ENCODE results near the gene YWHAE. TPM values are rescaled to one million over a fixed set of nuclear protein-coding genes. Genes with fewer than 3 reads are reported as not detected.

The YWHAE gene
- total and polyA plus RNA-seq, 2 experiments from 2014 or later, result 339 to 566 TPM

GRCh38 chr17:1329745-1330343 lies 70.2 kb downstream of the YWHAE start:
- Histone ChIP-seq H3K27me3 (no peaks in the 10 kb centered on the region), H3K36me3 (replicated peaks; ENCODE audit: insufficient read depth, low read depth) (no peaks in the 10 kb centered on the region), H3K79me2 (no peaks in the 10 kb centered on the region), H3K27ac (no peak overlapping the region), H4K20me1 (ENCODE audit: insufficient read depth, poor library complexity, severe bottlenecking) (no peaks in the 10 kb centered on the region), H3K4me2 (no peak overlapping the region), H2AFZ (no peak overlapping the region), H3K9me2 (replicated peaks; ENCODE audit: insufficient read depth) (no peaks in the 10 kb centered on the region), H3K4me1 (ENCODE audit: insufficient read depth) (no peaks in the 10 kb centered on the region), H3K9me3 (ENCODE audit: low read depth) (no peaks in the 10 kb centered on the region), H3K4me3 (no peak overlapping the region)
- DNase-seq (ENCODE audit: low spot score), result no peak
- TF ChIP-seq EZH2phosphoT487 (IDR thresholded peaks at IDR 0.05; ENCODE audit: low read depth, severe bottlenecking, unreplicated experiment), result no peak
- no peak for TF ChIP-seq EZH2 (IDR thresholded peaks at IDR 0.05; ENCODE audit: borderline replicate concordance)
- TF ChIP-seq, protein P1, sequence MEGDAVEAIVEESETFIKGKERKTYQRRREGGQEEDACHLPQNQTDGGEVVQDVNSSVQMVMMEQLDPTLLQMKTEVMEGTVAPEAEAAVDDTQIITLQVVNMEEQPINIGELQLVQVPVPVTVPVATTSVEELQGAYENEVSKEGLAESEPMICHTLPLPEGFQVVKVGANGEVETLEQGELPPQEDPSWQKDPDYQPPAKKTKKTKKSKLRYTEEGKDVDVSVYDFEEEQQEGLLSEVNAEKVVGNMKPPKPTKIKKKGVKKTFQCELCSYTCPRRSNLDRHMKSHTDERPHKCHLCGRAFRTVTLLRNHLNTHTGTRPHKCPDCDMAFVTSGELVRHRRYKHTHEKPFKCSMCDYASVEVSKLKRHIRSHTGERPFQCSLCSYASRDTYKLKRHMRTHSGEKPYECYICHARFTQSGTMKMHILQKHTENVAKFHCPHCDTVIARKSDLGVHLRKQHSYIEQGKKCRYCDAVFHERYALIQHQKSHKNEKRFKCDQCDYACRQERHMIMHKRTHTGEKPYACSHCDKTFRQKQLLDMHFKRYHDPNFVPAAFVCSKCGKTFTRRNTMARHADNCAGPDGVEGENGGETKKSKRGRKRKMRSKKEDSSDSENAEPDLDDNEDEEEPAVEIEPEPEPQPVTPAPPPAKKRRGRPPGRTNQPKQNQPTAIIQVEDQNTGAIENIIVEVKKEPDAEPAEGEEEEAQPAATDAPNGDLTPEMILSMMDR (IDR thresholded peaks at IDR 0.05; ENCODE audit: poor library complexity), result no peak
- 87% methylated on average over 12 of the region's 12 CpGs for WGBS (ENCODE audit: low lambda C conversion rate, missing lambda C conversion rate)

- Histone ChIP-seq H3K27me3 (no peaks in the 10 kb centered on the region), H4K20me1 (ENCODE audit: insufficient read depth, poor library complexity, severe bottlenecking) (no peaks in the 10 kb centered on the region), H3K4me2 (no peak overlapping the region), H2AFZ (no peak overlapping the region), H3K36me3 (replicated peaks; ENCODE audit: insufficient read depth, low read depth) (no peaks in the 10 kb centered on the region), H3K4me1 (ENCODE audit: insufficient read depth) (no peaks in the 10 kb centered on the region), H3K9me3 (ENCODE audit: low read depth) (no peaks in the 10 kb centered on the region), H3K9me2 (replicated peaks; ENCODE audit: insufficient read depth) (no peaks in the 10 kb centered on the region), H3K27ac (no peak overlapping the region), H3K79me2 (no peaks in the 10 kb centered on the region), H3K4me3 (no peak overlapping the region)
- no peak for DNase-seq (ENCODE audit: low spot score)
- WGBS (ENCODE audit: low lambda C conversion rate, missing lambda C conversion rate), result 82% methylated on average over 7 of the region's 7 CpGs
- no peak for TF ChIP-seq EZH2 (IDR thresholded peaks at IDR 0.05; ENCODE audit: borderline replicate concordance)
- no peak for TF ChIP-seq EZH2phosphoT487 (IDR thresholded peaks at IDR 0.05; ENCODE audit: low read depth, severe bottlenecking, unreplicated experiment)
Observed at GRCh38 chr17:1328437-1328836, 71.6 kb downstream of the YWHAE start.

DNA sequence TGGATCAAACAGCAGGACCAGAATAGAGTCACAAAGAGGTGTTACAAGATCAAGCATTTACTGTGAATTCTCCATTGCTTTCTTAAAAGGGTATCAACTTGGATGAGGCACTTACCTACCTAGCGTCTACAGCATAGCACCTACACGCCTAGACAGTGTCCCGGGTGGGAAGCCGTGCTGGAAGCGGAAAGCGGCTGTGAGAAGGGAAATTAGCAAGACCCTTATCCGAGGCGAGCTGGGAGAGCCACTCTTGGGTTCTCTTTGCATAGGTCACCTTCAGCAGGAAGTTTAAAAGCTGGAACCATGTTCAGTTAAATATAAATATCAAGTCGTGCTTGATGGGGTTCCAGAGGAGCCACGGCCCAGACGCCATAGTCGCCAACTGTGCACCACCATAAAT lies 74.3 kb downstream of the YWHAE start:
- WGBS (ENCODE audit: low lambda C conversion rate, missing lambda C conversion rate), result 86% methylated on average over 12 of the region's 12 CpGs
- no peaks in the 10 kb centered on the region for H3K9me2 ChIP-seq (replicated peaks; ENCODE audit: insufficient read depth)
- H3K79me2 ChIP-seq, result no peaks in the 10 kb centered on the region
- TF ChIP-seq, protein P1 (IDR thresholded peaks at IDR 0.05; ENCODE audit: poor library complexity), result no peak
- TF ChIP-seq EZH2phosphoT487 (IDR thresholded peaks at IDR 0.05; ENCODE audit: low read depth, severe bottlenecking, unreplicated experiment), result no peak
- TF ChIP-seq EZH2 (IDR thresholded peaks at IDR 0.05; ENCODE audit: borderline replicate concordance), result no peak
- no peaks in the 10 kb centered on the region for H4K20me1 ChIP-seq (ENCODE audit: insufficient read depth, poor library complexity, severe bottlenecking)
- no peak overlapping the region for H3K27ac ChIP-seq
- H3K4me3 ChIP-seq, result no peak overlapping the region
- no peaks in the 10 kb centered on the region for H3K36me3 ChIP-seq (replicated peaks; ENCODE audit: insufficient read depth, low read depth)
- H3K27me3 ChIP-seq, result no peaks in the 10 kb centered on the region
- no peak overlapping the region for H2AFZ ChIP-seq
- no peaks in the 10 kb centered on the region for H3K4me1 ChIP-seq (ENCODE audit: insufficient read depth)
- no peak for DNase-seq (ENCODE audit: low spot score)
- H3K4me2 ChIP-seq, result no peak overlapping the region
- H3K9me3 ChIP-seq (ENCODE audit: low read depth), result no peaks in the 10 kb centered on the region

DNA sequence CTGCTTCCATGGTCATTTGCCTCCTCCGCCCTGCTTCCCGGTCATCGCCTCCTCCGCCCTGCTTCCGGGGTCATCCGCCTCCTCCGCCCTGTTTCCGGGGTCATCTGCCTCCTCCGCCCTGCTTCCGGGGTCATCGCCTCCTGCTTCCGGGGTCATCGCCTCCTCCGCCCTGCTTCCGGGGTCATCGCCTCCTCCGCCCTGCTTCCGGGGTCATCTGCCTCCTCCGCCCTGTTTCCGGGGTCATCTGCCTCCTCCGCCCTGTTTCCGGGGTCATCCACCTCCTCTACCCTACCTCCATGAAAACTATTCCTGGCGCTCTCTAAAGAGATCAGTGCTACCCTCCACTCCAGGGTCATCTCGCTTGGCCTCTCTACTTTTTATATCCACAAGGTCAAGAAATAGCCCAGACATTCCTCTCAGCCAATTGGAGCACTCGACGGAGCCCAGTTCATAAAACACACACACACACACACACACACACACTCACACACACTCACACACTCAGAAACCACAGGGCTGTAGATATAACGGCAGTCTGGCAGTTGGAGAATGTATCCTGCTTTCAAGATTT lies 75.7 kb downstream of the YWHAE start:
- no peaks in the 10 kb centered on the region for H4K20me1 ChIP-seq (ENCODE audit: insufficient read depth, poor library complexity, severe bottlenecking)
- no peaks in the 10 kb centered on the region for H3K9me2 ChIP-seq (replicated peaks; ENCODE audit: insufficient read depth)
- H3K36me3 ChIP-seq (replicated peaks; ENCODE audit: insufficient read depth, low read depth), result no peaks in the 10 kb centered on the region
- no peak overlapping the region for H3K4me2 ChIP-seq
- H3K9me3 ChIP-seq (ENCODE audit: low read depth), result no peaks in the 10 kb centered on the region
- H3K4me3 ChIP-seq, result no peak overlapping the region
- TF ChIP-seq, protein P1 (IDR thresholded peaks at IDR 0.05; ENCODE audit: poor library complexity), result no peak
- TF ChIP-seq EZH2 (IDR thresholded peaks at IDR 0.05; ENCODE audit: borderline replicate concordance), result no peak
- no peak for TF ChIP-seq EZH2phosphoT487 (IDR thresholded peaks at IDR 0.05; ENCODE audit: low read depth, severe bottlenecking, unreplicated experiment)
- no peak overlapping the region for H3K27ac ChIP-seq
- no peak overlapping the region for H2AFZ ChIP-seq
- DNase-seq (ENCODE audit: low spot score), result no peak
- WGBS (ENCODE audit: low lambda C conversion rate, missing lambda C conversion rate), result 91% methylated on average over 17 of the region's 27 CpGs
- no peaks in the 10 kb centered on the region for H3K4me1 ChIP-seq (ENCODE audit: insufficient read depth)
- H3K27me3 ChIP-seq, result no peaks in the 10 kb centered on the region
- H3K79me2 ChIP-seq, result no peaks in the 10 kb centered on the region
